ENCODE data around the gene SSTR5. TPM values are rescaled to one million over a fixed set of nuclear protein-coding genes. Genes with fewer than 3 reads are reported as not detected.

Gene SSTR5
- total RNA-seq, 6 experiments from 2014 or later, result not detected

GRCh38 chr16:1036166-1036565 lies 36.4 kb upstream of the SSTR5 start:
- H3K9me3 Mint-ChIP-seq, result no peaks in the 10 kb centered on the region
- no peak for DNase-seq
- H3K4me3 Mint-ChIP-seq, result no peak overlapping the region
- no peaks in the 10 kb centered on the region for H3K36me3 Mint-ChIP-seq (ENCODE audit: low read depth)
- peaks cover 8% of the 10 kb centered on the region for H3K27me3 Mint-ChIP-seq (ENCODE audit: insufficient read depth)
- TF ChIP-seq, protein P1, sequence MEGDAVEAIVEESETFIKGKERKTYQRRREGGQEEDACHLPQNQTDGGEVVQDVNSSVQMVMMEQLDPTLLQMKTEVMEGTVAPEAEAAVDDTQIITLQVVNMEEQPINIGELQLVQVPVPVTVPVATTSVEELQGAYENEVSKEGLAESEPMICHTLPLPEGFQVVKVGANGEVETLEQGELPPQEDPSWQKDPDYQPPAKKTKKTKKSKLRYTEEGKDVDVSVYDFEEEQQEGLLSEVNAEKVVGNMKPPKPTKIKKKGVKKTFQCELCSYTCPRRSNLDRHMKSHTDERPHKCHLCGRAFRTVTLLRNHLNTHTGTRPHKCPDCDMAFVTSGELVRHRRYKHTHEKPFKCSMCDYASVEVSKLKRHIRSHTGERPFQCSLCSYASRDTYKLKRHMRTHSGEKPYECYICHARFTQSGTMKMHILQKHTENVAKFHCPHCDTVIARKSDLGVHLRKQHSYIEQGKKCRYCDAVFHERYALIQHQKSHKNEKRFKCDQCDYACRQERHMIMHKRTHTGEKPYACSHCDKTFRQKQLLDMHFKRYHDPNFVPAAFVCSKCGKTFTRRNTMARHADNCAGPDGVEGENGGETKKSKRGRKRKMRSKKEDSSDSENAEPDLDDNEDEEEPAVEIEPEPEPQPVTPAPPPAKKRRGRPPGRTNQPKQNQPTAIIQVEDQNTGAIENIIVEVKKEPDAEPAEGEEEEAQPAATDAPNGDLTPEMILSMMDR (IDR thresholded peaks at IDR 0.05), result no peak
- no peak overlapping the region for H3K27ac Mint-ChIP-seq
- H3K4me1 Mint-ChIP-seq (ENCODE audit: low read depth), result no peaks in the 10 kb centered on the region

- Mint-ChIP-seq H3K27me3 (ENCODE audit: insufficient read depth) (peaks cover 8% of the 10 kb centered on the region), H3K27ac (no peak overlapping the region), H3K9me3 (no peaks in the 10 kb centered on the region), H3K4me3 (no peak overlapping the region), H3K36me3 (ENCODE audit: low read depth) (no peaks in the 10 kb centered on the region), H3K4me1 (ENCODE audit: low read depth) (no peaks in the 10 kb centered on the region)
- DNase-seq, result no peak
- TF ChIP-seq, protein P1 (IDR thresholded peaks at IDR 0.05), result no peak
These were observed 35.7 kb upstream of the SSTR5 start for GRCh38 chr16:1036726-1037393.

- peaks cover 8% of the 10 kb centered on the region for H3K27me3 Mint-ChIP-seq (ENCODE audit: insufficient read depth)
- H3K4me1 Mint-ChIP-seq (ENCODE audit: low read depth), result no peaks in the 10 kb centered on the region
- H3K27ac Mint-ChIP-seq, result no peak overlapping the region
- TF ChIP-seq, protein P1 (IDR thresholded peaks at IDR 0.05), result no peak
- no peak for DNase-seq
- no peak overlapping the region for H3K4me3 Mint-ChIP-seq
- H3K9me3 Mint-ChIP-seq, result no peaks in the 10 kb centered on the region
- no peaks in the 10 kb centered on the region for H3K36me3 Mint-ChIP-seq (ENCODE audit: low read depth)
These were observed 34.9 kb upstream of the SSTR5 start for GRCh38 chr16:1037394-1038257.

- Mint-ChIP-seq H3K36me3 (ENCODE audit: low read depth) (no peaks in the 10 kb centered on the region), H3K27ac (no peak overlapping the region), H3K4me1 (ENCODE audit: low read depth) (no peaks in the 10 kb centered on the region), H3K9me3 (no peaks in the 10 kb centered on the region), H3K27me3 (ENCODE audit: insufficient read depth) (peaks cover 10% of the 10 kb centered on the region), H3K4me3 (no peak overlapping the region)
- TF ChIP-seq, protein P1 (IDR thresholded peaks at IDR 0.05), result no peak
- no peak for DNase-seq
These were observed 33.6 kb upstream of the SSTR5 start for GRCh38 chr16:1038932-1039331.

GRCh38 chr16:1039762-1040161 lies 32.8 kb upstream of the SSTR5 start:
- no peaks in the 10 kb centered on the region for H3K4me1 Mint-ChIP-seq (ENCODE audit: low read depth)
- H3K9me3 Mint-ChIP-seq, result no peaks in the 10 kb centered on the region
- peaks cover 10% of the 10 kb centered on the region for H3K27me3 Mint-ChIP-seq (ENCODE audit: insufficient read depth)
- no peak for DNase-seq
- H3K36me3 Mint-ChIP-seq (ENCODE audit: low read depth), result no peaks in the 10 kb centered on the region
- no peak overlapping the region for H3K27ac Mint-ChIP-seq
- TF ChIP-seq, protein P1 (IDR thresholded peaks at IDR 0.05), result no peak
- no peak overlapping the region for H3K4me3 Mint-ChIP-seq
